OCI-LY7 (cell line): ENCODE results near the gene FUT8.

Experiments used
- EZH2phosphoT487 ChIP-seq: fragments of 200-600 bp; sonication (generic); IDR thresholded peaks from 2 replicates; pipeline ENCODE4 v1.6.1; 2018; ENCODE audit warnings: low read depth, borderline replicate concordance, mild to moderate bottlenecking, mixed run types, antibody characterized with exemption, low read length, moderate library complexity, mixed read lengths
- TF ChIP-seq, protein P1 (sequence below): fragments of 200-600 bp; sonication (generic); conservative IDR thresholded peaks from 2 replicates; pipeline ENCODE4 v1.5.1; 2014; ENCODE audit warnings: mild to moderate bottlenecking, antibody characterized with exemption, low read length, moderate library complexity, mixed read lengths

DNA sequence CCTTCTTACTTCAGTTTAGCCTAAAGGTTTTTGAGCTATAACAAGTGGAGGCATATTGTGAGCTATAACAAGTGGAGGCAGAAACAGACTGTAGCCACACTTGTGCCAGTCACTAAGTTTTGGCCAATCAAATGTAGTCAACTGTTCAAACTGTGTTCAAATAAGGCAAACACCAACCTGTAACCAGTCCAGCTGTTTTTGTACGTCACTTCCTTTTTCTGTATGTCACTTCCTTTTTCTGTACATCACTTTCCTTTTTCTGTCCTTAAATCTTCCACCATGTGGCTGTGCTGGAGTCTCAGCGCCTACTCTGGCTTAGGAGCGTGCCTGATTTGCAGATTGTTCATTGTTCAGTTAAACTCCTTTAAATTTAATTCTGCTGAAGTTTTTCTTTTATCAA, 79.7 kb downstream of the FUT8 start:
- TF ChIP-seq, protein P1, sequence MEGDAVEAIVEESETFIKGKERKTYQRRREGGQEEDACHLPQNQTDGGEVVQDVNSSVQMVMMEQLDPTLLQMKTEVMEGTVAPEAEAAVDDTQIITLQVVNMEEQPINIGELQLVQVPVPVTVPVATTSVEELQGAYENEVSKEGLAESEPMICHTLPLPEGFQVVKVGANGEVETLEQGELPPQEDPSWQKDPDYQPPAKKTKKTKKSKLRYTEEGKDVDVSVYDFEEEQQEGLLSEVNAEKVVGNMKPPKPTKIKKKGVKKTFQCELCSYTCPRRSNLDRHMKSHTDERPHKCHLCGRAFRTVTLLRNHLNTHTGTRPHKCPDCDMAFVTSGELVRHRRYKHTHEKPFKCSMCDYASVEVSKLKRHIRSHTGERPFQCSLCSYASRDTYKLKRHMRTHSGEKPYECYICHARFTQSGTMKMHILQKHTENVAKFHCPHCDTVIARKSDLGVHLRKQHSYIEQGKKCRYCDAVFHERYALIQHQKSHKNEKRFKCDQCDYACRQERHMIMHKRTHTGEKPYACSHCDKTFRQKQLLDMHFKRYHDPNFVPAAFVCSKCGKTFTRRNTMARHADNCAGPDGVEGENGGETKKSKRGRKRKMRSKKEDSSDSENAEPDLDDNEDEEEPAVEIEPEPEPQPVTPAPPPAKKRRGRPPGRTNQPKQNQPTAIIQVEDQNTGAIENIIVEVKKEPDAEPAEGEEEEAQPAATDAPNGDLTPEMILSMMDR = no peak
- no peak for TF ChIP-seq EZH2phosphoT487
